Measurements from ENCODE around the gene ZDHHC12.

The ZDHHC12 gene

GRCh38 chr9:128729766-128730517 is 6.0 kb upstream of the ZDHHC12 start:
- no peak for DNase-seq

DNA sequence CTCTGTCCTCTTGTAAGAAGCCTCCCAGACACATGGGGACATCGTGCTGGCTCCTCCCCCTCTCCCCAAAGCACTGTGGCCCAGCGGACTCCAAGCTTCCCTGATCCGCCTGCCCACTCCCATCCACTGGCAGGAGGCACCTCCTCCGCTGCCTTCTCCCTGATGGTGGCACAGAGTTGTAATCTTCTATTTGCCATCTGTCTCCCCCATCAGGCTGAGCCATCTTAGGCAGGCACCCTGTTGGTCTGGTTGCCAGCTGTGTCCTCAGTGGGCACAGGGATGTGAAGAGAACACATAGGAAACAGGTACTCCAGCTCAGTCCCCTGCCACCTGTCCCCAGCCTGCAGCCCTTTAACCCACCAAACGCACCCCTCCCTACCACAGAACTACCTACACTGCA is 5.4 kb upstream of the ZDHHC12 start:
- no peak for DNase-seq

GRCh38 chr9:128728298-128728697 is 4.4 kb upstream of the ZDHHC12 start:
- DNase-seq: no peak

GRCh38 chr9:128727640-128728248 is 3.8 kb upstream of the ZDHHC12 start:
- no peak for DNase-seq

- DNase-seq: peak in 1 of 2 experiments; percentile 15
These were observed 851 bp upstream of the ZDHHC12 start for GRCh38 chr9:128724744-128725211.

GRCh38 chr9:128723352-128723865 is 518 bp downstream of the ZDHHC12 start:
- no peak for DNase-seq

DNA sequence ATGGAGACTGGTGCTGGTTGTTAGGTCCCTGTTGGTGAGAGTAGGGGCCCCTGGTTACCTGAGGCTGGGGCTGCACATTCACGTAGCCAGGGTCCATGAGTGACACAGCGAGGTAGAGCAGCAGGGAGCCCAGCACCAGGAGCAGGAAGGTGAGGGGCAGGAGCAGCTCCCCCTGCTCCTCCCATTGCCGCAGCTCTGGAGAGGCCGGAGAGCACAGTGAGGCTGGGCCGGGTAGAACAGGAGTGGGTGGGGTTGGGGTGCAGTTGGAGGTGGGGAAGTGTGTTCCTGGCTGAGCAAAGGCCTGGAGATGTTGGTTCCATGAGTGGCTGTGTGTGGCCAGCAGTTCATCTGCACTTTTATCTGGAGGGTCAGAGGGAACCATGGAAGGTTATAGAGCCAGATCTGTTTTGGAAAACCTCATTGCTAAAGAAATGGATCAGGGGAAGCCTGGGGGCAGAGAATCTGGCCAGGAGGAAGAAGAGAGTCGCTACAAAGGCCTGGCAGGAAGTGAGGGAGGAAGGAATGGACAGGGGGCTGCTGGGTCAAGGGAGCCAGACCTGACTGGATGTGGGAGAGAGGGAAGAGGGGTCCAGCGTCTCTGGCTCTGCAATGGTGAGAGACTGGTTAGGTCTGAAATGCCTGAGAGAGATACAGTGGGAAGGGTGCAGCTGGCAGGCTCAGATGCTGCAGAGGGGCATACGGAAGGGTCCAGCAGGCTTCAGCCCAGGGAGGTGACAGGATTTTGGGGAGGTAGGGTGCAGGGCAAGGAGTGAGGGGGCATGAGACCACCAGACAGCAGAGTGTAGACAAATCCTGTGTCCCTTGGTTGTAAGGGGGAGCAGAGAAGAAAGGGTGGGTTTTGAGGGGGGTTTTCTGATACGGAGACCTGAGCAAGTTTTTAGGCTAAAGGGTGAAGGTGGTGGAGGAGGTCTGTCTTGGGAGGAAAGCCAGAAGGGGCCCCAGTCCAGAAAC is 1.3 kb downstream of the ZDHHC12 start:
- no peak for DNase-seq

DNA sequence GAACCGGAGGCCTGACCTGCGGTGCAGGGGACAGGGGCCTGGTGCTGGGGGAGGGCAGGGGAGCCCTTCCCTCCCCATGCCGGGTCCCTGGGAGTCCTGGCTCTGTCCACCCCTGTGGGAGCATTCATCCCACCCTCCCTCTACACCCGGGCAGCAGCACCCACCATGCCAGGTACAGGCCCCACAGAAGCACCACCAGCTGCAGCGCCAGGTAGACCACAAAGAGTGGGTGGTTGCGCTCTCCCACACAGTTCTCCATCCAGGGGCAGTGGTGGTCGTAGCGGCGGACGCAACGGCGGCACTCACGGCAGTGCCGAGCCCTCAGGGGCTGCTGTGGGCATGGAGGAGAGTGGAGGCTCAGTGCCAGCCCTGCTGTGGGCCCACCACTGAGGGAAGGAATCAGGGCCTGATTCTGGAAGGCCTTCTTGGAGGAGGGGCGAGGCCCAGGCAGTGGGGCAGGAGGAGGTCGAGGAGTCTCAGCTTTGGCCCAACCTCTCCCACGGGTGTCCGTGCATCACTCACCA is 2.4 kb downstream of the ZDHHC12 start:
- DNase-seq: no peak

DNA sequence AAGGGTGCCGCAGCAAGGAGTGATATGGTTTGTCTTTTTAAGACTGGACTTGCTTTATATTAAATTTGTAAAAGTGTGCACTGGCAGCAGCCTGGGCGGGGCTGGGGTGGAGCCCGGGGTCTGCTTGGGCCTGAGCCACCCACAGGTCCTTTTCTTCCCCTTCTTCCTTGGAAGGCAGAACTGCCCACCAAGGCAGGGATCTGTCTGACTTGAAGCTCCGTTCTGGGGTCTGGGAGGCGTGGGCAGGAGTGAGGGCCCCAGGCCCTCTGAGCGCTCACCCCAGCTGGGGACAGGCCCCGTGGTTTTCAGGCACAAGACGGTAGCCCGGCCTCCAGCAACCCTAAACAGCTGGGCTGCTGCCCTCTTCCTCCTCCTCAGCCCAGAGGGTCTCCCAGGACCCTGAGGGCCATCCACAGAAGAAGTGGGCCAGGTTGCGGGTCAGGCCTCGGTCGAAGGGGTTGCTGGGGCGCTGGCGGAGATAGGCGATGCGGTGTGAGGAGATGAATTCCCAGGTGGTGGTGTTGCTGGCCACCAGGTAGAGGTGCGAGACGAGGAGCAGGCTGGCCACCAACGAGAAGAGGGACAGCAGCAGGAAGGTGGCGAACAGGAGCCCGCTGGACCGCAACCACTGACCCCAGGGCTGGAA is 3.0 kb downstream of the ZDHHC12 start:
- no peak for DNase-seq

GRCh38 chr9:128719919-128720605 is 3.9 kb downstream of the ZDHHC12 start:
- DNase-seq: no peak

DNA sequence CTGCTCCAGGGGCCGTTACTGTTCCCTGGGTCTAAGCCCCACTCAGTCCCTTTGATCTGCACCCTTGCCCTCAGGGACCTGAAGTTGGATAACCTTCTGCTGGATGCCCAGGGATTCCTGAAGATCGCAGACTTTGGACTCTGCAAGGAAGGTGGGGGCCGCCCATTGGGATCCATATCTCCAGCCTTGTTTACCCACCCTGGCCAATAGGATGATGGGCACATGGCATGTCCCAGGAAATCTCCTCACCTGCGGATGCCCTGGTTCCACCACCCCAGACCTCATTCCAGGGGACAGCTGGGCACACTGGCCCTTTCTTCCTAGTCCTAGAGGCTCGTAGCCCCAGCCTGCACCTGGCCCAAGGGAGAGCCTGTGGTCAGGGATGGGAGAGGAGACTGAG is 5.5 kb downstream of the ZDHHC12 start:
- DNase-seq: no peak

DNA sequence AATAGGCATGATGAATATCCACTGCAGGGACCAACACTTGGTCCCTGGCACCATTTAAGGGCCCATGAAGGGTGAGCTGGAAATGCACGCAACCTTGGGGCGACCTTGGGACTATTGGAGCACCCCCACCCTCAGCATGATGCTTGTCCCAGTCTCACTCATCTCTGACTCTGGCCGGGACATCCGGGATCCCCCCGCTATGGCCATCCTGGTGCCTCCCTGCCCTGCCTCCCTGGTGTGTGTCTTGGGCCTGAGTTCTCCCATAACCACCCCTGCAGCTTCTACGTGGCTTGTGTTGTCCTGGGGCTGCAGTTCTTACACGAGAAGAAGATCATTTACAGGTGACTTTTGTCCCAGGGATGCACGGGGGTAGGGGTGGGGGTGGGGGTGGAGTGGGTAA is 5.9 kb downstream of the ZDHHC12 start:
- no peak for DNase-seq

- no peak for DNase-seq
These were observed 7.2 kb downstream of the ZDHHC12 start for GRCh38 chr9:128716581-128717254.

DNA sequence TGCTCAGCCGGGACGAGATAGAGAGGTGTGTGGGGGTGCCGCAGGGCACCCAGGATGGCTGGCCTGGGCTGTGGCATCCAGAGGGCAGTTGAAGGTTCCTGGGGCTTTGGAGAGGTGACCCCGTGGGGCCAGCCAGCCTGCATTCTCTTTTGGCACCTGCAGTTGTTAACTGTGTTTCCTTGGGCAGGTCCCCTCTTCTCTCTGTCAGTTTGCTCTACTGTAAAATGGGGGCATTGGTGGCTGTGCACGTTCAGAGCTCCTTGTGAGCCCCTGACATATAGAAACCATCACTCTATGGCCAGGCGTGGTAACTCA is 8.5 kb downstream of the ZDHHC12 start:
- no peak for DNase-seq

DNA sequence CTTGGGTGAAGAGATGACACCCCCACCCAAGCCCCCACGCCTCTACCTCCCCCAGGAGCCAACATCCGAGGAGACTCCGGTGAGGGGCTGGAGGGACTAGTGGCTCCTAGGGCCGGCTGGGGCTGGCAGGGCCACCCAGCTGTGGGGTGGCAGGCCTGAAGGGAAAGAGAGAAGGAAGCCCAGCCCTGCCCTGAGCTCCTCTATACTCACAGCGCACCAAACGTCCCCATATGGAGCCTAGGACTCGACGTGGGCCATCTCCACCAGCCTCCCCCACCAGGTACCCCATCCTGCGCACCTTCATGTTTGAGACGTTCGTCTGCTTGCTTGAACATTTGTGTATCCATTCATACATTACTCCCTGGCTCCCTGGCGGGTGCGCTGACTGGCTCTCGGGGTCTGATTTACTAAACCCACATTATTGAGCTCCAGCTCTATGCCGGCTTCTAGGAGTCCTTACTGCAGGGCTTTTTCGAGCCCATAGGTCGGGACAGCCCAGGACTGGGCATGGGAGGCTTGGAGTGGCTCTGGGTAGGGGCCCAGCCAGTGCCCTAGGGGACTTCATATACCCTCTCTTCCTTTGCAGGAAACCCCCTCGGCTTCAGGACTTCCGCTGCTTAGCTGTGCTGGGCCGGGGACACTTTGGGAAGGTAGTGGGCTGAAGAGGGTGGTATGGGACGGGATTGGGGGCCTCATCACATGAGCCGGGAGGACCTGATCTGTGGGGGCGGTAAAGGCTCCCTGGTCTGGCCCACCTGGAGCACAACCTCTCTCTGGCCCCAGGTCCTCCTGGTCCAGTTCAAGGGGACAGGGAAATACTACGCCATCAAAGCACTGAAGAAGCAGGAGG is 9.1 kb downstream of the ZDHHC12 start:
- no peak for DNase-seq

- no peak for DNase-seq
These were observed 9.9 kb downstream of the ZDHHC12 start for GRCh38 chr9:128713941-128714573.

DNA sequence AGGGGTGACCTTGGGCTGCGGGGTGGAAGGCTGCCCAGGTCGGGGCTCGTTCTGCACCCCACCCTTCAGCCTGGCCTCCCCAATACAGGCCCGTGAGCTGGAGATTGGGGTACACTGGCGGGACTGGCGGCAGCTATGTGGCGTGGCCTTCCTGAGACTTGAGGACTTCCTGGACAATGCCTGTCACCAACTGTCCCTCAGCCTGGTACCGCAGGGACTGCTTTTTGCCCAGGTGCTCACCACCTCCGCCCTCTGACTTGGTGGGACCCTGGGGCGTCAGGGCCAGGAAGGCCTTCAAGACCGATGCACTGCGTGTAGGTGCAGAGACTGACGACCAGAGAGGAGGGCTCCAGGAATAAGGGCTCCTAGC is 10.5 kb downstream of the ZDHHC12 start:
- no peak for DNase-seq

GRCh38 chr9:128712451-128713410 is 11.2 kb downstream of the ZDHHC12 start:
- DNase-seq: no peak

DNA sequence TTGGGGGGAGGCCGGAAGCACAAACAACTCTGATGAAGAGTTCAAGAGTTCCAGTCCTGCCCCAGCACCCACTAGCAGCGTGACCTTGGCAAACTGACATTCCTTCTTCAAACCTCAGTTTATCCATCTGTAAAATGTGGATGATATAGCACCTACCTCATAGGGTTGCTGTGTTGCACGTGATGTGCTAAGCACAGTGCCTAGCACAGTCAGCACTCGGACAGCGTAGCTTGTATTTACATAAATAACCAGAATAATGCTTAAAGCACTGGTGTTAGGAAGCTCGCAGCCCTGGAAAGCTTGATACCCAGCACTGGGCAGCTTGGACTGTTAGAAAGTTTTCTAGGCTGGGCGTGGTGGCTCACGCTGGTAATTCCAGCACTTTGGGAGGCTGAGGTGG is 16.5 kb downstream of the ZDHHC12 start:
- DNase-seq: no peak

All from stimulated activated CD4-positive, alpha-beta T cell treated with anti-CD3 and anti-CD28 coated beads, Interleukin-4, amount 100 ng/mL, for 4 hours (primary cell).